ENCODE data around the gene SLC44A5.

GRCh38 chr1:75243124-75243523, 367.8 kb downstream of the SLC44A5 start:
- TF ChIP-seq CTCF (IDR thresholded peaks at IDR 0.05 in 4 of 5, conservative IDR thresholded peaks at IDR 0.05 in 1 of 5) = no peak
- TF ChIP-seq POLR2A (IDR thresholded peaks at IDR 0.05) = no peak
